Panc1 (cell line): ENCODE data around the gene CEP78.

Experiments
- POLR2AphosphoS5 ChIP-seq: IDR thresholded peaks from 2 replicates; pipeline ENCODE4 v1.6.1; 2012; ENCODE audit warnings: mild to moderate bottlenecking, low read depth, low read length, moderate library complexity
- TF ChIP-seq, protein P1 (sequence below): fragments of 450-650 bp; IDR thresholded peaks from 2 replicates; pipeline ENCODE4 v1.5.1; 2017; ENCODE audit warnings: mild to moderate bottlenecking

DNA sequence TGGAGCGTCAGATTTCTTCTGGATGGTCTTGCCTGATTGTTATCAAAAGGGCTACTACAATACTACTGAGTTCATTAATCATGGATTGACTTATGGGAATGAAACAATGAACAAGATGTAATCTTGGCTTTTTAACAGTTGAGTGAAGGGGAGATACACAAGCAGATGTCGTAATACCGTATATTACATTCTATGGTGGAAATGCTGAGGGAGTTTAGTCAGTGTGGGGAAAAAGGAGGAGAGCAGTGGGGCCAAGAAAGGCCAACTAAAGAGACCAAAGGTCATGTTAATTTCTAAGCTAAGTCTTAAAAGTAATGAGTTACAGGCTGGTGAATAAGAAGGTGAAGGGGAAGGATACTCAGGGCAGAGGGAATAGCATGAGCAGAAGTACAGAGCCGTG is 32.0 kb downstream of the CEP78 start:
- no peak for TF ChIP-seq POLR2AphosphoS5
- TF ChIP-seq, protein P1, sequence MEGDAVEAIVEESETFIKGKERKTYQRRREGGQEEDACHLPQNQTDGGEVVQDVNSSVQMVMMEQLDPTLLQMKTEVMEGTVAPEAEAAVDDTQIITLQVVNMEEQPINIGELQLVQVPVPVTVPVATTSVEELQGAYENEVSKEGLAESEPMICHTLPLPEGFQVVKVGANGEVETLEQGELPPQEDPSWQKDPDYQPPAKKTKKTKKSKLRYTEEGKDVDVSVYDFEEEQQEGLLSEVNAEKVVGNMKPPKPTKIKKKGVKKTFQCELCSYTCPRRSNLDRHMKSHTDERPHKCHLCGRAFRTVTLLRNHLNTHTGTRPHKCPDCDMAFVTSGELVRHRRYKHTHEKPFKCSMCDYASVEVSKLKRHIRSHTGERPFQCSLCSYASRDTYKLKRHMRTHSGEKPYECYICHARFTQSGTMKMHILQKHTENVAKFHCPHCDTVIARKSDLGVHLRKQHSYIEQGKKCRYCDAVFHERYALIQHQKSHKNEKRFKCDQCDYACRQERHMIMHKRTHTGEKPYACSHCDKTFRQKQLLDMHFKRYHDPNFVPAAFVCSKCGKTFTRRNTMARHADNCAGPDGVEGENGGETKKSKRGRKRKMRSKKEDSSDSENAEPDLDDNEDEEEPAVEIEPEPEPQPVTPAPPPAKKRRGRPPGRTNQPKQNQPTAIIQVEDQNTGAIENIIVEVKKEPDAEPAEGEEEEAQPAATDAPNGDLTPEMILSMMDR = no peak
